Testis (tissue), 2 donors: ENCODE data around the gene RIMBP2.

Experiments used
- CTCF ChIP-seq, 3 experiments: fragments of 450-650 bp in 2 of 3; fragments of 200-600 bp in 1 of 3; sonication (generic) in 1 of 3; IDR thresholded peaks; one replicate each; pipeline ENCODE4 v1.5.1; 2016 to 2019; ENCODE audit warnings: antibody characterized with exemption in 3 of 3, mild to moderate bottlenecking in 2 of 3, moderate library complexity in 1 of 3
- POLR2A ChIP-seq: fragments of 450-650 bp; IDR thresholded peaks from one replicate; pipeline ENCODE4 v1.6.1; 2017; ENCODE audit warnings: antibody characterized with exemption, mild to moderate bottlenecking, moderate library complexity

- TF ChIP-seq CTCF (IDR thresholded peaks at IDR 0.05) (no peak), POLR2A (no peak)
These were observed 215.2 kb downstream of the RIMBP2 start for GRCh38 chr12:130500835-130501330.
